IMR-90 (cell line): ENCODE results near the gene COPS7A. TPM values are rescaled to one million over a fixed set of nuclear protein-coding genes. Genes with fewer than 3 reads are reported as not detected.
A peak's percentile ranks its signal among the peaks of the same experiment; 100 is the strongest.

Source experiments
- ATAC-seq: fragments of 200-7000 bp; cut with Tn5 transposase; 2 replicates; pipeline ENCODE4 v1.9.1; 2020; ENCODE audit warnings: low read depth, mild to moderate bottlenecking, moderate library complexity
- BruUV-seq: library from RNA; stranded (reverse); fragments of 400-500 nt; replicated peaks from 2 replicates; lab custom pipeline; 2021; lab: Mats Ljungman, UMichigan
- CTCF ChIA-PET: fragments of 300-600 bp; formaldehyde crosslinking; extraction: SDS; loops from one replicate; lab custom pipeline; 2021; ENCODE audit warnings: antibody characterized with exemption; lab: Yijun Ruan, JAX
- POLR2A ChIA-PET: fragments of 300-600 bp; sonication (Branson Sonifier 250); formaldehyde crosslinking; loops from one replicate; lab custom pipeline; 2022; ENCODE audit warnings: antibody characterized with exemption; ENCODE audit not compliant: unreplicated experiment; lab: Charles Lee
- DNase-seq: peaks from one replicate; pipeline ENCODE4 v3.0.0; 2013
- H2AFZ ChIP-seq: replicated peaks from 2 replicates; pipeline ENCODE3; 2013; ENCODE audit warnings: low read length, mild to moderate bottlenecking; ENCODE audit not compliant: poor library complexity
- H2AK5ac ChIP-seq: 2 replicates; pipeline ENCODE4 v1.6.1; 2013; ENCODE audit warnings: low read depth, low read length, inconsistent platforms
- H2AK9ac ChIP-seq: replicated peaks from 2 replicates; pipeline ENCODE3; 2013; ENCODE audit warnings: mild to moderate bottlenecking, low read depth, low read length, moderate library complexity; ENCODE audit not compliant: poor library complexity
- H2BK120ac ChIP-seq: 2 replicates; pipeline ENCODE4 v1.6.1; 2013; ENCODE audit warnings: low read depth, low read length, inconsistent platforms
- H2BK15ac ChIP-seq: 3 replicates; pipeline ENCODE4 v1.6.1; 2013; ENCODE audit warnings: low read depth, low read length, inconsistent platforms
- H2BK20ac ChIP-seq: 2 replicates; pipeline ENCODE4 v1.6.1; 2013; ENCODE audit warnings: low read depth, mild to moderate bottlenecking, inconsistent platforms, low read length, moderate library complexity
- H2BK5ac ChIP-seq: 2 replicates; pipeline ENCODE4 v1.6.1; 2013; ENCODE audit warnings: mild to moderate bottlenecking, low read depth, low read length, inconsistent platforms; ENCODE audit not compliant: poor library complexity, severe bottlenecking
- H3K14ac ChIP-seq: replicated peaks from 2 replicates; pipeline ENCODE4 v1.6.1; 2013; ENCODE audit warnings: low read depth, low read length, inconsistent platforms
- H3K18ac ChIP-seq: 2 replicates; pipeline ENCODE4 v1.6.1; 2013; ENCODE audit warnings: low read depth, low read length, control low read depth
- H3K23ac ChIP-seq: 2 replicates; pipeline ENCODE4 v1.6.1; 2013; ENCODE audit warnings: low read depth, low read length, inconsistent platforms
- H3K27ac ChIP-seq: 2 replicates; pipeline ENCODE4 v1.5.1; 2013; ENCODE audit warnings: mild to moderate bottlenecking, control low read depth, low read length; ENCODE audit not compliant: insufficient read depth
- H3K27me3 ChIP-seq: 2 replicates; pipeline ENCODE4 v1.6.1; 2013; ENCODE audit warnings: low read length; ENCODE audit not compliant: control insufficient read depth, insufficient read depth
- H3K36me3 ChIP-seq: 2 replicates; pipeline ENCODE4 v1.6.1; 2013; ENCODE audit warnings: low read length, mixed read lengths; ENCODE audit not compliant: control insufficient read depth, insufficient read depth
- H3K4ac ChIP-seq: 2 replicates; pipeline ENCODE4 v1.6.1; 2013; ENCODE audit warnings: low read depth, low read length, inconsistent platforms
- H3K4me1 ChIP-seq: 2 replicates; pipeline ENCODE4 v1.6.1; 2013; ENCODE audit warnings: low read length, mixed read lengths; ENCODE audit not compliant: control insufficient read depth, insufficient read depth
- H3K4me2 ChIP-seq: 2 replicates; pipeline ENCODE4 v1.6.1; 2013; ENCODE audit warnings: low read depth, mild to moderate bottlenecking, control low read depth, low read length, moderate library complexity
- H3K4me3 ChIP-seq: 2 replicates; pipeline ENCODE4 v1.5.1; 2013; ENCODE audit warnings: low read depth, mild to moderate bottlenecking, control low read depth, low read length, moderate library complexity; ENCODE audit not compliant: insufficient read depth
- H3K56ac ChIP-seq: 2 replicates; pipeline ENCODE4 v1.6.1; 2013; ENCODE audit warnings: low read length, inconsistent platforms; ENCODE audit not compliant: insufficient read depth; ENCODE audit errors: extremely low read depth
- H3K79me1 ChIP-seq, 2 experiments: 2 replicates each; pipeline ENCODE4 v1.6.1; 2013; ENCODE audit warnings: low read length in 2 of 2, inconsistent platforms in 1 of 2, low read depth in 1 of 2
- H3K9ac ChIP-seq: 2 replicates; pipeline ENCODE4 v1.6.1; 2013; ENCODE audit warnings: low read depth, low read length, control low read depth
- H3K9me1 ChIP-seq: 2 replicates; pipeline ENCODE4 v1.6.1; 2013; ENCODE audit warnings: low read length, inconsistent platforms; ENCODE audit not compliant: insufficient read depth
- H3K9me3 ChIP-seq: 2 replicates; pipeline ENCODE4 v1.6.1; 2013; ENCODE audit warnings: low read length; ENCODE audit not compliant: control insufficient read depth, insufficient read depth
- H4K20me1 ChIP-seq: 2 replicates; pipeline ENCODE4 v1.6.1; 2013; ENCODE audit warnings: low read length, inconsistent platforms; ENCODE audit not compliant: insufficient read depth
- H4K5ac ChIP-seq: 2 replicates; pipeline ENCODE4 v1.6.1; 2013; ENCODE audit warnings: mild to moderate bottlenecking, low read depth, low read length, control low read depth
- H4K8ac ChIP-seq, 2 experiments: 2 replicates each; pipeline ENCODE4 v1.6.1; 2013; ENCODE audit warnings: low read depth in 2 of 2, low read length in 2 of 2, control low read depth in 1 of 2, inconsistent platforms in 1 of 2
- H4K91ac ChIP-seq: 2 replicates; pipeline ENCODE4 v1.6.1; 2013; ENCODE audit warnings: low read depth, low read length, inconsistent platforms; ENCODE audit not compliant: insufficient read depth
- MAFK ChIP-seq: IDR thresholded peaks from 2 replicates; pipeline ENCODE4 v1.6.1; 2012; ENCODE audit warnings: low read depth, low read length, improper control_type of control experiment
- RAD21 ChIP-seq: IDR thresholded peaks from 2 replicates; pipeline ENCODE4 v1.6.1; 2012; ENCODE audit warnings: low read length, improper control_type of control experiment
- WGBS, 2 experiments: methylation state at CpG; one replicate each; pipeline versions ENCODE4 v1.1.5 to v1.1.7; 2013; ENCODE audit warnings: missing lambda C conversion rate in 2 of 2; ENCODE audit not compliant: insufficient read length in 1 of 2; ENCODE audit errors: extremely low coverage in 2 of 2; 5-methylcytosine and 5-hydroxymethylcytosine counted together
- dilution Hi-C: fragments of 300-500 bp; cut with HindIII; formaldehyde crosslinking; loops from one replicate; pipeline ENCODE4 v1.14.3; 2018; ENCODE audit warnings: low sequenced_read_pairs; ENCODE audit not compliant: unreplicated experiment
- in situ Hi-C: fragments of 300-500 bp; cut with MboI; formaldehyde crosslinking; loops from 3 replicates; pipeline ENCODE4 v1.14.3; 2019; ENCODE audit warnings: low sequenced_read_pairs, inconsistent platforms, mixed read lengths
- intact Hi-C: fragments of 100-400 bp; cut with micrococcal nuclease; formaldehyde crosslinking; loops from 2 replicates; pipeline ENCODE4 v1.10.0; 2022
- polyA plus RNA-seq, 3 experiments: library from polyadenylated mRNA; depleted of rRNA; stranded (reverse); fragments of >200 nt; gene quantifications; 2 replicates each; pipeline ENCODE4 v1.2.3, GENCODE V29; 2012; ENCODE audit warnings: low replicate concordance in 1 of 3
- total RNA-seq: library from RNA; depleted of rRNA; stranded (reverse); fragments of >200 nt; gene quantifications from 2 replicates; pipeline ENCODE4 v1.2.3, GENCODE V29; 2012

The COPS7A gene
- total and polyA plus RNA-seq, 2 of the 4 experiments (the other 2 are of a cell fraction) = 58.8 to 135 TPM

GRCh38 chr12:6770094-6770493 lies 46.2 kb downstream of the COPS7A start:
- no peak for TF ChIP-seq MAFK
- no peak for TF ChIP-seq RAD21
- intact Hi-C loops = no loop called here
- no peak for DNase-seq
- Histone ChIP-seq H3K4me3 (no peak overlapping the region), H2BK5ac (no peak overlapping the region), H4K20me1 (peaks cover 35% of the 10 kb centered on the region), H3K18ac (no peak overlapping the region), H4K91ac (no peak overlapping the region), H3K14ac (no peak overlapping the region), H3K4me1 (peaks cover 20% of the 10 kb centered on the region), H3K36me3 (peaks cover 17% of the 10 kb centered on the region), H3K9me3 (no peaks in the 10 kb centered on the region), H2AFZ (no peak overlapping the region), H2BK15ac (no peak overlapping the region), H4K8ac (no peak overlapping the region), H3K4ac (no peak overlapping the region), H3K9ac (no peak overlapping the region), H3K4me2 (no peak overlapping the region), H3K27ac (no peak overlapping the region), H3K23ac (no peak overlapping the region), H3K79me1 (peaks cover 15 to 51% of the 10 kb centered on the region in 2 experiments), H2AK9ac (no peak overlapping the region), H2BK20ac (no peak overlapping the region), H3K56ac (no peak overlapping the region), H4K5ac (no peak overlapping the region), H3K27me3 (no peaks in the 10 kb centered on the region), H3K9me1 (peaks cover 17% of the 10 kb centered on the region), H2AK5ac (no peak overlapping the region), H2BK120ac (no peak overlapping the region)
- in situ Hi-C loops = no loop called here
- POLR2A ChIA-PET = no interaction called here
- ATAC-seq = no peak
- dilution Hi-C loops = no loop called here
- no CpG with 5 or more reads among the region's 12 CpGs for WGBS, 2 experiments
- TSS peak; percentile 96 for BruUV-seq
- CTCF ChIA-PET = no interaction called here
